Gastrocnemius medialis (tissue), 4 donors: ENCODE results near the gene ADAMTS14.

ENCODE experiments used
- POLR2A ChIP-seq, 2 donors: fragments of 450-650 bp; IDR thresholded peaks; one replicate each; pipeline ENCODE4 v1.6.1; 2017; ENCODE audit warnings: antibody characterized with exemption in 2 of 2, mild to moderate bottlenecking in 2 of 2, moderate library complexity in 2 of 2
- TF ChIP-seq, protein P1 (sequence below), 5 experiments: fragments of 450-650 bp in 3 of 5; fragments of 200-600 bp in 2 of 5; sonication (generic) in 2 of 5; IDR thresholded peaks in 4 of 5; conservative IDR thresholded peaks in 1 of 5; 1 replicate in 4 of 5; 2 replicates in 1 of 5; pipeline ENCODE4 v1.5.1; 2016 to 2019; ENCODE audit warnings: antibody characterized with exemption in 5 of 5, mild to moderate bottlenecking in 3 of 5, moderate library complexity in 3 of 5

- TF ChIP-seq, protein P1, sequence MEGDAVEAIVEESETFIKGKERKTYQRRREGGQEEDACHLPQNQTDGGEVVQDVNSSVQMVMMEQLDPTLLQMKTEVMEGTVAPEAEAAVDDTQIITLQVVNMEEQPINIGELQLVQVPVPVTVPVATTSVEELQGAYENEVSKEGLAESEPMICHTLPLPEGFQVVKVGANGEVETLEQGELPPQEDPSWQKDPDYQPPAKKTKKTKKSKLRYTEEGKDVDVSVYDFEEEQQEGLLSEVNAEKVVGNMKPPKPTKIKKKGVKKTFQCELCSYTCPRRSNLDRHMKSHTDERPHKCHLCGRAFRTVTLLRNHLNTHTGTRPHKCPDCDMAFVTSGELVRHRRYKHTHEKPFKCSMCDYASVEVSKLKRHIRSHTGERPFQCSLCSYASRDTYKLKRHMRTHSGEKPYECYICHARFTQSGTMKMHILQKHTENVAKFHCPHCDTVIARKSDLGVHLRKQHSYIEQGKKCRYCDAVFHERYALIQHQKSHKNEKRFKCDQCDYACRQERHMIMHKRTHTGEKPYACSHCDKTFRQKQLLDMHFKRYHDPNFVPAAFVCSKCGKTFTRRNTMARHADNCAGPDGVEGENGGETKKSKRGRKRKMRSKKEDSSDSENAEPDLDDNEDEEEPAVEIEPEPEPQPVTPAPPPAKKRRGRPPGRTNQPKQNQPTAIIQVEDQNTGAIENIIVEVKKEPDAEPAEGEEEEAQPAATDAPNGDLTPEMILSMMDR (IDR thresholded peaks at IDR 0.05 in 4 of 5, conservative IDR thresholded peaks at IDR 0.05 in 1 of 5) = no peak
- no peak for TF ChIP-seq POLR2A (IDR thresholded peaks at IDR 0.05)
These were observed 126.8 kb downstream of the ADAMTS14 start for GRCh38 chr10:70799124-70799523.
